OCI-LY3 (cell line): Measurements from ENCODE around the gene KATNB1.

ENCODE experiments used
- H2AFZ ChIP-seq: fragments of 200-600, 300-600 bp; shearing (Covaris generic); 2 replicates; pipeline ENCODE4 v1.6.0; 2014; ENCODE audit warnings: antibody characterized with exemption, low read depth, low read length
- H3K27ac ChIP-seq: fragments of 200-600, 300-600 bp; sonication (generic); 2 replicates; pipeline ENCODE4 v1.5.1; 2014; ENCODE audit warnings: mild to moderate bottlenecking, low read length, moderate library complexity, mixed read lengths
- H3K27me3 ChIP-seq: fragments of 200-600, 300-600 bp; sonication (generic); 2 replicates; pipeline ENCODE4 v1.6.1; 2014; ENCODE audit warnings: low read depth, low read length, mixed read lengths
- H3K36me3 ChIP-seq: fragments of 200-600, 300-600 bp; sonication (generic); replicated peaks from 2 replicates; pipeline ENCODE3; 2014; ENCODE audit warnings: low read depth, low read length, mixed read lengths
- H3K4me1 ChIP-seq: fragments of 300-600, 200-600 bp; sonication (generic); 2 replicates; pipeline ENCODE4 v1.6.1; 2014; ENCODE audit warnings: low read length, mixed read lengths
- H3K4me2 ChIP-seq: fragments of 200-600, 300-600 bp; sonication (generic); 2 replicates; pipeline ENCODE4 v1.6.1; 2014; ENCODE audit warnings: low read length, mixed read lengths
- H3K4me3 ChIP-seq: fragments of 300-600, 200-600 bp; sonication (generic); 2 replicates; pipeline ENCODE4 v1.5.1; 2014; ENCODE audit warnings: antibody characterized with exemption, mild to moderate bottlenecking, low read length, moderate library complexity
- H3K79me2 ChIP-seq: fragments of 300-600, 200-600 bp; shearing (Covaris generic); 2 replicates; pipeline ENCODE4 v1.6.1; 2014; ENCODE audit warnings: mild to moderate bottlenecking, low read length, mixed read lengths
- H3K9ac ChIP-seq: fragments of 300-600, 200-600 bp; shearing (Covaris generic); 2 replicates; pipeline ENCODE4 v1.6.0; 2014; ENCODE audit warnings: mild to moderate bottlenecking, low read length, moderate library complexity
- H3K9me3 ChIP-seq: fragments of 200-600, 300-600 bp; shearing (Covaris generic); 2 replicates; pipeline ENCODE4 v1.6.1; 2014; ENCODE audit warnings: low read length, mixed read lengths; ENCODE audit not compliant: insufficient read depth
- H4K20me1 ChIP-seq: fragments of 200-600, 300-600 bp; sonication (generic); 2 replicates; pipeline ENCODE4 v1.6.1; 2016; ENCODE audit warnings: low read length, mixed read lengths; ENCODE audit not compliant: insufficient read depth
- EZH2phosphoT487 ChIP-seq: fragments of 200-600 bp; shearing (Covaris generic); IDR thresholded peaks from 2 replicates; pipeline ENCODE4 v1.6.1; 2018; ENCODE audit warnings: antibody characterized with exemption, mixed run types, low read depth
- TF ChIP-seq, protein P1 (sequence below): fragments of 200-600, 300-600 bp; sonication (generic); IDR thresholded peaks from 2 replicates; pipeline ENCODE4 v1.5.1; 2014; ENCODE audit warnings: antibody characterized with exemption, low read length, low read depth

KATNB1 gene

DNA sequence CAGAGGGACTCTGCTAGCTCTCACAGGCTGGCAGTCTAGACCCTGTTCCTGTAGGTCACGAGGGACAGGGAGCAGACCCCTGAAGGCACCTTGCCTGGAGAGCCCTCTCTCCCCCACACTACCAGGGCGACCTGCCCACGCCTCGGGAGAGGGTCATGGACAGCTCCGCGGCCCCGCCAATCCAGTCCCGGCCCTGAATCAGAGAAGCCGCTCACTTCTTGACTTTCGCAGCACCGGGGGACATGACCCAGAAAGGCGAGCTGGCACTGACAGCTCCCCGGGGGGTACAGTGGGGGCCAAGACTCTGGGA lies 61.6 kb downstream of the KATNB1 start:
- Histone ChIP-seq H3K9me3 (no peaks in the 10 kb centered on the region), H3K27me3 (peaks cover 30% of the 10 kb centered on the region), H3K36me3 (no peaks in the 10 kb centered on the region), H3K4me2 (no peak overlapping the region), H3K27ac (no peak overlapping the region), H2AFZ (no peak overlapping the region), H3K4me1 (no peaks in the 10 kb centered on the region), H3K79me2 (no peaks in the 10 kb centered on the region), H4K20me1 (no peaks in the 10 kb centered on the region), H3K9ac (no peak overlapping the region), H3K4me3 (no peak overlapping the region)
- no peak for TF ChIP-seq EZH2phosphoT487
- TF ChIP-seq, protein P1, sequence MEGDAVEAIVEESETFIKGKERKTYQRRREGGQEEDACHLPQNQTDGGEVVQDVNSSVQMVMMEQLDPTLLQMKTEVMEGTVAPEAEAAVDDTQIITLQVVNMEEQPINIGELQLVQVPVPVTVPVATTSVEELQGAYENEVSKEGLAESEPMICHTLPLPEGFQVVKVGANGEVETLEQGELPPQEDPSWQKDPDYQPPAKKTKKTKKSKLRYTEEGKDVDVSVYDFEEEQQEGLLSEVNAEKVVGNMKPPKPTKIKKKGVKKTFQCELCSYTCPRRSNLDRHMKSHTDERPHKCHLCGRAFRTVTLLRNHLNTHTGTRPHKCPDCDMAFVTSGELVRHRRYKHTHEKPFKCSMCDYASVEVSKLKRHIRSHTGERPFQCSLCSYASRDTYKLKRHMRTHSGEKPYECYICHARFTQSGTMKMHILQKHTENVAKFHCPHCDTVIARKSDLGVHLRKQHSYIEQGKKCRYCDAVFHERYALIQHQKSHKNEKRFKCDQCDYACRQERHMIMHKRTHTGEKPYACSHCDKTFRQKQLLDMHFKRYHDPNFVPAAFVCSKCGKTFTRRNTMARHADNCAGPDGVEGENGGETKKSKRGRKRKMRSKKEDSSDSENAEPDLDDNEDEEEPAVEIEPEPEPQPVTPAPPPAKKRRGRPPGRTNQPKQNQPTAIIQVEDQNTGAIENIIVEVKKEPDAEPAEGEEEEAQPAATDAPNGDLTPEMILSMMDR = no peak

DNA sequence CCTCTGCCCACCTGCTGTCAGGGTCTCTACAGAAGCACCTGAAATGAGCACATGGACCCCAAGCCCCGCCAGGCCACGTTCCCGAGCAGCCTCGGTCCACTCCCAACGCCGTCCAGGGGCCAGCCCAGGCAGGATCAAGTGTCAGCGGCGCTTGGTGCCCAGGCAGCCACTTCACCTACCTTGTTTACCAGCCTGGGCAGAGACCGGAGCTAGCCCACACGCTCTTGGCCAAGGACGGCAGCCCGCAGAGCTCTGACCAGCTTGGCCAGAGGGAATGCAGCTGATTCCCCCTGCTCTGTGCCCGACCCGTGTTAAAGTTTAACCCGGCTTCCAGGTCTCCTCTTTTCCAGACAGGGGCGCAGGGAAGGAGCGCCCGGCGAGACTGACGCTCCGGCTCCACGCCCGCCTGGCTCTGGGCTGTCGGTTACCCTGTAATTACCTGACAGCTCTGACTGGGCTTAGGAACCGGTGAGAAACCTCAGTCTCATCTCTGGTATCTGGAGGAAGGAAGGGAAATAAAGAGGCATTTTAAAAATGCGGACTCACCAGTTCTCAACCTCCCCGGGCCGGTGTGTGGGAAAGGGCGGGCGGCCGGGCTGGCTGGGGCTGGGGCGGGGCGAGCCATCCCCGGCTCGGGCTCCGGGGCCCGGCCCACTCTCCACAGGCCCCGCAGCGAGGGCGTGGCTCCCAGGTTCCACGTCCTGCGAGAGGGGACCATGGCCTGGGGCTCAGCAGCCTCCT lies 62.1 kb downstream of the KATNB1 start:
- no peaks in the 10 kb centered on the region for H3K4me1 ChIP-seq
- no peak overlapping the region for H2AFZ ChIP-seq
- H3K4me3 ChIP-seq = no peak overlapping the region

DNA sequence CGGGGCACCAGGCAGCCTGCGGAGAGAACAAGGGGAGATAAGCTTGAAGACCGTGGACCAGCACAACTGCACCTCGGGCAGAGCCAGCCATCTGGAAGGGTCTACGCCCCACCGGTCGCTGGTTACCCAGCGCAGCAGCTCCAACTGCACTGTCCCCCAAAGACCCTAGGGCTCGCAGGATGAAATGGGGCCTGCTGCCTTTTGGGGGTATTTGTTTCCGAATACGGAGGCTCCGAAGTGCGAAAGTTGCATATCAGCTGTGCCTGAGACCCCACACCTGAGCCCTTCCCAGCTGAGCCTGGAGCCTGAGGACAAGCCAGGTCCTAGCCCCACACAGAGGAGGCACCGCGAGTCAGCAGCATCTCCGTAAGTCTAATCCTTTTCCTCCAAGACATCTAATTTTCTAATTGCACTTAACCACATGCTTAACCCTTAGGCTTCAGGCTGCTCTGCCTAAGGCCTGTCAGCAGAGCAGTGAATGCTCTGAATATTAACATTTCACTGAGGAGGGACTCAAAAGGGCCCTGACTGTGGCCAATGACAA lies 62.8 kb downstream of the KATNB1 start:
- TF ChIP-seq, protein P1 = no peak
- TF ChIP-seq EZH2phosphoT487 = no peak
- Histone ChIP-seq H4K20me1 (no peaks in the 10 kb centered on the region), H3K9me3 (no peaks in the 10 kb centered on the region), H3K4me3 (no peak overlapping the region), H3K27ac (no peak overlapping the region), H3K9ac (no peak overlapping the region), H3K4me1 (no peaks in the 10 kb centered on the region), H3K4me2 (no peak overlapping the region), H2AFZ (no peak overlapping the region), H3K79me2 (no peaks in the 10 kb centered on the region), H3K27me3 (peaks cover 27% of the 10 kb centered on the region), H3K36me3 (no peaks in the 10 kb centered on the region)

More for the DNA sequence above, 62.1 kb downstream of the KATNB1 start:
- Histone ChIP-seq H3K4me2 (no peak overlapping the region), H3K27me3 (peaks cover 27% of the 10 kb centered on the region), H3K9me3 (no peaks in the 10 kb centered on the region), H3K27ac (no peak overlapping the region), H3K9ac (no peak overlapping the region), H3K36me3 (no peaks in the 10 kb centered on the region), H4K20me1 (no peaks in the 10 kb centered on the region), H3K79me2 (no peaks in the 10 kb centered on the region)
- no peak for TF ChIP-seq EZH2phosphoT487

GRCh38 chr16:57798953-57799599 lies 63.5 kb downstream of the KATNB1 start:
- Histone ChIP-seq H3K27ac (no peak overlapping the region), H3K4me3 (no peak overlapping the region), H3K36me3 (no peaks in the 10 kb centered on the region), H3K9ac (no peak overlapping the region), H2AFZ (no peak overlapping the region), H3K4me2 (no peak overlapping the region), H3K79me2 (no peaks in the 10 kb centered on the region), H3K9me3 (no peaks in the 10 kb centered on the region), H4K20me1 (no peaks in the 10 kb centered on the region), H3K4me1 (no peaks in the 10 kb centered on the region), H3K27me3 (peaks cover 27% of the 10 kb centered on the region)
- TF ChIP-seq, protein P1 = no peak
- TF ChIP-seq EZH2phosphoT487 = no peak
